Osteoblast (primary cell): ENCODE data around the gene ZNF689. TPM values are rescaled to one million over a fixed set of nuclear protein-coding genes. Genes with fewer than 3 reads are reported as not detected.

Experiments used
- DNase-seq: peaks from one replicate; pipeline ENCODE4 v3.0.0; 2011; ENCODE audit warnings: low spot score, mixed read lengths; ENCODE audit not compliant: insufficient read length; ENCODE audit errors: missing footprints
- H2AFZ ChIP-seq: 2 replicates; pipeline ENCODE4 v1.6.0; 2011; ENCODE audit warnings: mild to moderate bottlenecking, low read length
- H3K27ac ChIP-seq: 2 replicates; pipeline ENCODE4 v1.5.1; 2011; ENCODE audit warnings: mild to moderate bottlenecking, low read depth, low read length, moderate library complexity
- H3K27me3 ChIP-seq: 2 replicates; pipeline ENCODE4 v1.6.0; 2012; ENCODE audit warnings: mild to moderate bottlenecking, control low read depth, inconsistent platforms, low read length, moderate library complexity; ENCODE audit not compliant: insufficient read depth
- H3K36me3 ChIP-seq: 2 replicates; pipeline ENCODE4 v1.5.1; 2011; ENCODE audit warnings: mild to moderate bottlenecking, low read length, control low read depth, moderate library complexity; ENCODE audit not compliant: insufficient read depth
- H3K4me1 ChIP-seq: 2 replicates; pipeline ENCODE4 v1.5.1; 2011; ENCODE audit warnings: mild to moderate bottlenecking, low read length, control low read depth, moderate library complexity; ENCODE audit not compliant: insufficient read depth
- H3K4me2 ChIP-seq: 2 replicates; pipeline ENCODE4 v1.6.0; 2011; ENCODE audit warnings: mild to moderate bottlenecking, low read length; ENCODE audit not compliant: insufficient read depth
- H3K4me3 ChIP-seq: fragments of 200-600 bp; sonication (generic); 3 replicates; pipeline ENCODE4 v1.5.1; 2012; ENCODE audit warnings: mild to moderate bottlenecking, low read length, inconsistent platforms; ENCODE audit not compliant: insufficient read depth
- H3K79me2 ChIP-seq: 2 replicates; pipeline ENCODE4 v1.6.0; 2012; ENCODE audit warnings: mild to moderate bottlenecking, low read length, control low read depth, inconsistent platforms; ENCODE audit not compliant: insufficient read depth
- H3K9me3 ChIP-seq: 2 replicates; pipeline ENCODE4 v1.5.1; 2011; ENCODE audit warnings: low read depth, low read length, control low read depth
- H4K20me1 ChIP-seq: 2 replicates; pipeline ENCODE4 v1.6.0; 2012; ENCODE audit warnings: mild to moderate bottlenecking, low read length, control low read depth; ENCODE audit not compliant: insufficient read depth
- CTCF ChIP-seq: IDR thresholded peaks from 2 replicates; pipeline ENCODE4 v1.5.1; 2011; ENCODE audit warnings: mild to moderate bottlenecking, low read depth, low read length, moderate library complexity; ENCODE audit errors: extremely low read depth
- total RNA-seq: library from RNA; depleted of rRNA; stranded (reverse); fragments of >200 nt; gene quantifications from 2 replicates; pipeline ENCODE4 v1.2.3, GENCODE V29; 2012

Gene ZNF689
- 7.1 and 8.3 TPM in 2 replicates for total RNA-seq

- Histone ChIP-seq H3K36me3 (peaks cover 11% of the 10 kb centered on the region), H4K20me1 (no peaks in the 10 kb centered on the region), H3K27me3 (no peaks in the 10 kb centered on the region), H3K4me2 (peak within 1 kb of the TSS; percentile 97), H3K4me3 (peak within 1 kb of the TSS; percentile 89), H2AFZ (peak within 1 kb of the TSS; percentile 99), H3K79me2 (peaks cover 21% of the 10 kb centered on the region), H3K4me1 (peaks cover 10% of the 10 kb centered on the region), H3K27ac (peak within 1 kb of the TSS; percentile 88), H3K9me3 (no peaks in the 10 kb centered on the region)
- peak; percentile 98 for DNase-seq
- TF ChIP-seq CTCF: no peak
Observed at GRCh38 chr16:30609926-30610839, at the start of gene ZNF689. TSS of gene ZNF689 (minus strand) at chr16:30610389. CDS start at chr16:30610041, 348 bp downstream.

- H3K36me3 ChIP-seq: peaks cover 53% of the 10 kb centered on the region
- H2AFZ ChIP-seq: peak overlapping the region; percentile 56
- peak; percentile 97 for DNase-seq
- H3K79me2 ChIP-seq: peaks cover 44% of the 10 kb centered on the region
- TF ChIP-seq CTCF: no peak
- H3K4me2 ChIP-seq: peak overlapping the region; percentile 75
- H3K27me3 ChIP-seq: no peaks in the 10 kb centered on the region
- H4K20me1 ChIP-seq: peaks cover 34% of the 10 kb centered on the region
- no peaks in the 10 kb centered on the region for H3K9me3 ChIP-seq
- H3K27ac ChIP-seq: peak overlapping the region; percentile 99
- H3K4me3 ChIP-seq: peak overlapping the region; percentile 80
- H3K4me1 ChIP-seq: peaks cover 24% of the 10 kb centered on the region
Observed at GRCh38 chr16:30658731-30659506, 48.7 kb upstream of the ZNF689 start.

GRCh38 chr16:30657866-30658730 is 47.9 kb upstream of the ZNF689 start, which contains the start of gene FBRS:
TSS of gene FBRS (plus strand) at chr16:30658431. CDS start at chr16:30659519, 1,088 bp downstream.
- Histone ChIP-seq H3K27me3 (no peaks in the 10 kb centered on the region), H3K4me3 (peak within 1 kb of the TSS; percentile 80), H3K36me3 (peaks cover 49% of the 10 kb centered on the region), H3K9me3 (no peaks in the 10 kb centered on the region), H4K20me1 (peaks cover 26% of the 10 kb centered on the region), H3K4me1 (peaks cover 24% of the 10 kb centered on the region), H3K27ac (peak within 1 kb of the TSS; percentile 99), H3K4me2 (peak within 1 kb of the TSS; percentile 97), H2AFZ (peak within 1 kb of the TSS; percentile 86), H3K79me2 (peaks cover 36% of the 10 kb centered on the region)
- TF ChIP-seq CTCF: peak; percentile 76
- peak; percentile 99 for DNase-seq
